ENCODE results near the gene CES5A. TPM values are rescaled to one million over a fixed set of nuclear protein-coding genes. Genes with fewer than 3 reads are reported as not detected.
A peak's percentile ranks its signal among the peaks of the same experiment; 100 is the strongest.
"Not testable (repeated sequence)": the region's sequence is repeated elsewhere in the genome, so short reads cannot be mapped to it uniquely, and the experiment has no call there.

CES5A gene
- polyA plus RNA-seq, 4 donors, result 0.03 to 0.37 (median 0.21) TPM; not detected in 1

DNA sequence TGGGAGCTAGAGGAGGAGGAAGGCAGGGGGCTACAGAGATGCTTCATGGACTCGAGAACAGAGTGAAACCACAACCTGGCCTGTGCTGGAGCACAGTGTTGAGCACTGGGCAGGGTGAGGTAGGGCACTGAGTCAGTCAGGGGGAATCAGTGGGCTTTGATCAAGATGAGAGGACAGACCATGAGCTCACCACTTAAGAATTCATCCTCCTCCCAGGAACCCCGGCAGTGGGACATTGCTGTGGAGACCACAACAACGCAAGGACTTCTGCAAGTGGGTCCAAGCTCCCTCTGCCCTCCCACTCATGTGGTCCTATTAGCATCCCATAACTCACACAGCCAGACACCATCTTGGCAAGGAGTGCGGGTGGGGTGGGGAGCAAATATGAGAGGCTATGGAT is 1.7 kb upstream of the CES5A start:
- no peak for DNase-seq (ENCODE audit: low read depth in 4 of 4, low spot score in 3 of 4)

DNA sequence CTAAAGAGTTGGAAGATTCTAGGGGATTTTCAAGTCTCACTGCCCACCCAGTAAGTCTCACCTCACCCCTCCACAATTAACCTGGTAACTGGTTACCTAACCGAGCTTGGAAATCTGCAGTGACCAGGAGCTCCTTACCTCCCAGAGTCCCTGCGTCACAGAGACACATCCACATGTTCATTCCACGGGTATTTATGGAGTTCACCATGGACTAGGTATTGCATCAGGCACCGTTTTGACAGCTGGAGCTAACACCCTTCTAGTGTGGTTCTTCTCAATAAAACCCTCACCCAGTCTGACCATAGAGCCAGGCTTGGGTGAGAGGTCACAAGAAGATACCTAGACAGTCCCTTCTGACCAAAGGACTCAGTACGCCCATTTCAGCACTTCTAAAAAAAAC is 2.1 kb downstream of the CES5A start:
- no peak for DNase-seq (ENCODE audit: low read depth in 4 of 4, low spot score in 3 of 4)

DNA sequence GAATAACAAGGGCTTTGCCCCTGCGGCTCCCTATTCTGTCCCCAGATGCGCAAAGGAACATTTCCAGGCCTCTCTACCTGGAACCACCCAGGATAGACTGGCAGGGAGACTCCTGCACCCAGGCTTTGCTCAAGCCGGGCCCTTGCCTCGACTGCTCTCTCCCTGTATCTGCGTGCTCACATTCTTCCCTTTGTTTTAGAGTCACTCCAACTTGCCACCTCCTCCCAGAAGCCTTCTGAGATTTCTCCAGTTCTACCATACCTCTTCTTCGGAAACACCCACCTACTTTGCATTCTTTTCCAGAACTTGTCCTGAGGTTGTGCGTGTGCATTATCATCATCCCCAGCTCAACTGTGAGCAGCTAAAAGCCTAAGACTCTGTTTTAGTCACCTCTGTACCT is 3.0 kb downstream of the CES5A start:
- DNase-seq (ENCODE audit: low read depth in 4 of 4, low spot score in 3 of 4), result no peak

DNA sequence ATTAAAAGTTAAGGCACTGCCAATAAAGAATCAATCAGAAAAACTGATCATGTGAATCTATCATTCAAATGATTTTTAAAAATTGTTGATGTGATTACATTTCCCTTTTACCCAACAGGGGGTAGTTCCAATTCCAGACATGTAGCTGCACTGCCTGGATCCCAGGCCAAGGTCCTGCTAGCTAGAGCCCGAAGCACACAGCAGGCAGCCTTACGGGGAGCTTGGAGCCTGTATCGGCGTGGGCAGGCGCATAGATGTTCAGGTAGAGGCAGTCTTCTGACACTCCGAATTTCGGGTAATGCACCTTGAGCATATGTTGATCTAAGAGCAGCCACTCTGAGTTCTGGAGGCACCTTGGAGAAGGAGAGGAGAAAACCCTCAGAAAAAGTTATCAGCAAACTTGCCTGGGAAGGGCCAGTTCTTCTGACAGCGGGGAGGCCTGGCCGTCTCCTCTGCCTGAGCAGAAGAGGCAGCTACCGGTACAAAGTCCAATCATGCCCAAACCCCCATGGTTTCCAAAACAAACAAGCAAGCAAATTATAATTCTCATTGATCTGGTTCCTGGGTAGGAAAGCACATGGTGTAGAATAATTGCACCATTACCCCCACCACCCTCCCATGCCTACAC is 3.6 kb downstream of the CES5A start:
- DNase-seq (ENCODE audit: low read depth in 4 of 4, low spot score in 3 of 4), result no peak

DNA sequence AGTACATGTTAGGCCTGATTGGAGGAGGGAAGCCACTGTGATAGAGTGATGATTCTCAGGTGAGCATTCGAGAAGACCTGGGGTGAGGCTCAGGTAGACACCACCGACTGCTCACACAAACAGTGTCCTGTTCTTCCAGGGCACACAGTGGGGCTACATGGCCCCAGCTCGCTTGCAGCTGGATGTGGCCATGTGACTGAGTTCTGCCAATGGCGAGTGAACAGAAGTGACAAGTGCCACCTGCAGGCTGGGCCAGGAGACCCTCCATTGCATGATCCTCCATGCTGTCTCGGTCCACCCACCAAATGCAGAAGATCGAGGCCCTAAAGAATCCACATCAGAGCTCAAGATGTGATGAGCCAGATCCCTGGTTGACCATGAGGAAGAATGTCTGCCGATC is 6.2 kb downstream of the CES5A start:
- DNase-seq (ENCODE audit: low read depth in 4 of 4, low spot score in 3 of 4), result no peak

DNA sequence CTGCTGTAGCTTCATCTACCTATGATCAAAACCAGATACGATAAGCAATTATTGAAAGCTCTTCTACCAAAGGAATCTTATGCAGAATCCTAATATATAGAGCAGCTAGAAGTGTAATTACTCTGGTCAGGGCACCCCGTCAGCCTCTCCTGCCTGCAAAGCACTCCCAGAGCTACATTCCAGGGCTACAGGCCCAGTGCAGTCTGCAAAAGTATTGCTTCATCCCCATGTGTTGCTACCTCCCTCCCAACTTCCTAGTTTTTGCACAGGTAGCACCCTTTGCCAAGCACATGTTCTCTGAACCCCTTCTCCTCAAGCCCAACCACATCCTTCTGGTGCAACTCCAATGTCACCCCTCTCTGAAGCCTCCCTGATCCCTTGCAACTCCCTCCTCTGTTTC is 7.0 kb downstream of the CES5A start:
- no peak for DNase-seq (ENCODE audit: low read depth in 4 of 4, low spot score in 3 of 4)

DNA sequence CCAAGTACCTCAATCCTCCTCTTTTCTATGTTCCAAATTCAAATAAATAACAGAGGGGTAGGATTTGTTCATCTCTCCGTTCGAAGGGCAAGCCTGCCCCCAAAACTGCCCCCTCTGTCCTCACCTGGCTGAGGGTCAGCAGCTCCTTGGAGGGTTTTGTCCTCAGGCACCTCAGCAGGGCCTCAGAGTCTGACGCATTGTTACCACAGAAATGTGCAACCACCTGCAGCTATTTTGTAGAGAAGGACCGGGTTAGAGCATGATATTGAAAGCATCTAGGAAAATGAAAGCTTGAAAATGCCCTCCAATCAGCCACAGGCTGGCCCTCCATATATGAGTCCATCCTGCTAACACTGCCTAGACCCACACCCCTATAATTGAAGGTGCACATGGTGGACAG is 13.9 kb downstream of the CES5A start:
- DNase-seq (ENCODE audit: low read depth in 4 of 4, low spot score in 3 of 4), result no peak

DNA sequence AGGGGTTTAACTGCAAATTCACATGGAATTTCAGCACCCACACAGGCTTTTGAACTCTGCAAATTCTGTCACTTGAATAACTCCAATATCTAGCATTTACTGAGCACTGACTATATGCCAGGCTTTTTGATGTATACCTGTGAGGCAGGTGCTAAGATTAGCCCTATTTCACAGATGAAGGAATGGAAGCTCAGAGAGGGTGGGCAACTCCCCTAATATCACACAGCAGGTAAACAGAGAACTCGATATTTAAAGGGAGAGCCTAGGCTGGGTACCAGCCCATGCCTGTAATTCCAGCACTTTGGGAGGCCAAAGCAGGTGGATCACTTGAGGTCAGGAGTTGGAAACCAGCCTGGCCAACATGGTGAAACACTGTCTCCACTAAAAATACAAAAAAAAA is 17.5 kb downstream of the CES5A start:
- not testable (repeated sequence) for DNase-seq (ENCODE audit: low read depth in 4 of 4, low spot score in 3 of 4)

DNA sequence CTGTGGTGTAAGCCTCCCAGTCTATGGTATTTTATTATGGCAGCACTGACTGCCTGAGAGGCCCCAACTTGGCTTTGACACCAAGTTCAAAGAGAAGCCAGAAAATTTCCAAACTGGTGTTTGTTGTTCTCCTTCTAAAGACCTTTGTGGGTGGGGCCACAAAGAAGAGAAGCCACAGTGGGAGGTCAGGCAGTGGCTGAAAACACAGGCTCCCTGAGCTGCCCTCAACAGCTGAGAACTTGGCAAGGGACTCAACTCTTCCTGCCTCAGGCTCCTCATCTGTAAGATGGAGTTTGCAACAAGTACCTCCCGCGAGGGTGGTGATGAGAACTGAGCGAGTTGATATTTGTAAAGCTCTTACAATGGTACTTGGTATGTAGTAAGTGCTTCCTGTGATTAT is 18.2 kb downstream of the CES5A start:
- DNase-seq (ENCODE audit: low read depth in 4 of 4, low spot score in 3 of 4), result no peak

DNA sequence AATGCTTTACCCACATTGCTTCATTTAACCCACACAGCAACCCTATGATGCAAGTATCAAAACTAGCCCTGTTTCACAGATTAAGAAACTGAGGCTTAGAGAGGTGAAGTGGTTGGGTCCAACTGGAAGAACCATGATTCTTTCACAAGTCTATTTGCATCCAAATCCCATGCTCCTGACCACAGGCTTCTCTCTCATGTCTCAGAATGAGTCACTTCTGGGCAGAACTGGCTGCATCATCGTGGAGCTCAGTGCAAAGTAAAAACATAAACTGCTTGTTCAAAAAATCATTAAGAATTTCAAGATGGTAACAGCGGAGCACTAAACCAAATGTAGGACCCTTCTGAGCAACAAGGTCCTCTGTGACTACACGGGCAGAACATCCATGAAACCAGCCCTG is 22.1 kb downstream of the CES5A start:
- no peak for DNase-seq (ENCODE audit: low read depth in 4 of 4, low spot score in 3 of 4)

DNA sequence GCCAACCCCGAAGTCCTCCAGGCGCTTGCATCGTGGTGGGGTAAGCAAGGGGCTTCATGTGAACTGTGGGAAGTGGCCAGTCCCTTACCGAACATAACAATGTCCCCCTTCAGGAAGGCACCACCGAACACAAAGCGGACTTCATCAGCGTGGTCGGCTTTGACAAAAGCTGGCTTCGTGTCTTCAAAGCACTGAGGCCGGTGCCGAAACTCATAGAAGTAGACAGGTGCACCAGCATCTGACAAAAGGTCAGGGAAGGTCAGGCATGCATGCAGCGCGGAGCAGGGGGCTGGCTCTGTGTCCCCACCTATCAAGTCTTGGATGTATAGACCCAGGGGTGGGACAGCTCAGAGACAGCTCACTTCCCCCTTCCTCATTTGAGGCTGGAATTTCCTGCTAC is 25.6 kb downstream of the CES5A start:
- no peak for DNase-seq (ENCODE audit: low read depth in 4 of 4, low spot score in 3 of 4)

DNA sequence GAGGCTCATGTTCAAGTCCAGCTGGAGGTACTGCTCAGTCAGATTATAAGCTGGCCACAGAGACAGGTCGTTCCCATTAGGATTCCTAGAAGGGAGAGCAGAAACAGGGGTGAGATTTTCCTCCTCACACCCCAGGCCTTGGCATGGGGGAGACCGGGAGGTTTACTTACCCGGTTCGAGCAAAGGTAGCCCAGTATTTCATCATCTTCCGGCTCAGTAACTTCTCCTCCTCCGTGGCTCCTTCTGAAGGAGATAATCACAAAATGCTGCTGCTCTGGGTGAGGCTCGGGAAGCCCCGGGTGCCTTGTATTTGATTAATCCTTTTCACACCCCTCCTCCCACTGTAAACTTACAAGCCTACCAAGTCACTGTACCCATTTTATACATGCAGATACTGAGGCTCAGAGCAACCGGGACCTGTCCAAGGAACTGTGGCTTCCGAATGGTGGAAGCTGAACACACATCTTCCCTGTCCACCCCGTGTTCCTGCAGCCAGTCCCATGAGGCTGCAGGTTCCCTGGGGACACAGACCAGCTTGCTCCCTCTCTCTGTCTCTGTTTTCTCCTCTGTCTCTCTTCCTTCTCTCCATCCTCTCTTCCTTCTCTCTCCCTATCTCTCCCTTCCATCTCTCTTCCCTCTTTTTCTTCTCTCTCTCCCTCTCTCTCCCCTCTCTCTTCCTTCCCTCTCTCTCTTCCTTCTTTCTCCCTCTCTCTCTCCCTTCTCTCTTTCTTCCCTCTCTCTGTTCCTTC is 28.4 kb downstream of the CES5A start:
- no peak for DNase-seq (ENCODE audit: low read depth in 4 of 4, low spot score in 3 of 4)

DNA sequence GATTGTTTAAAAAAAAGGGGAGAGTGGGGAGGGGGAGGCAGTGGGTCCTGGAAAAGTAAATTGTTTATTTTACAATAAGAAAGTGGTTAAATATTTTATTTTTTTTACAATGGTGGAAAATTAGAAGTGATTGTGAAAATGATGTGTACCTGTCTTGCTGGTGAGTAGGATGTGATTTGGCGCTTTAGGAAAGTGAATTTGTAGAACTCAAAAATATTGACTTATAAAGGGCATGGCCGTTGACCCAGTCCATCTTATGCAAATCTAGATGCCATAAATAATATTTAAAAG is 32.1 kb downstream of the CES5A start:
- no peak for DNase-seq (ENCODE audit: low read depth in 4 of 4, low spot score in 3 of 4)

DNA sequence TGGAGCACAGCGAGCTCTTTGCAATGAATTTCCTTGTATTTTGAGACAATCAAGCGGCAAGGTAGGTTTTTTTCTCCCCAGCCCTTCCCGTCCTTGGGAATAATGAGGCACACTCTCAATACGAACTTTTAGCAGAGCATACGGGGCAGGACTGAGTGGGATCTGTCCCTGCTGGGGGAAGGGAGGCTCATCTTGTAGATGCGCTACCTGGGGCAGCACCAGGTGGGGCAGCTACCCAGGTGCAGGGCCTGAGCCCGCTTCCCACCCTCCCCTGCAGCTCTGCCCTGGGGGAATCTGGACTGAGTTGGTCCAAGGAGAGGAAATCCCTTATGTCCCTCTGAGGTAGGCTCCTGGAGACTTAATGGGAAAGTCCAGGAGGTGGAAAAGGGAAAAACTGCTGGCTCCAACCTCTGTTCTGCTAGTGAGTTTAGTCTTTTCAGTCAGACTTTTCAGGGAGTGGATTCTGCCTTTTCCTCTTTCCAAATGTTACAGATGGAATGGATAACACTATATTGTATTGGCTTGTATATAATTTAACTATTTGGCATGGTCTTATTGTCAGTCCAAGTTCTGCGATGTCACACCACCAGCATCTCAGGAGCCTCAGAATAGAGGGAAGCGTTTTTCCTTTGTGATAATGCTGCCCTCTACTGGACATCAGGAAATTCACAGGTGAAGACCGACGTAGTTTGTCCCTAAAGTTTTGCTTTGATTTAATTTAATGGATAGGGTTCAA is 32.6 kb downstream of the CES5A start:
- DNase-seq (ENCODE audit: low read depth in 4 of 4, low spot score in 3 of 4), result peak; percentile 13 to 25 (median 14)

DNA sequence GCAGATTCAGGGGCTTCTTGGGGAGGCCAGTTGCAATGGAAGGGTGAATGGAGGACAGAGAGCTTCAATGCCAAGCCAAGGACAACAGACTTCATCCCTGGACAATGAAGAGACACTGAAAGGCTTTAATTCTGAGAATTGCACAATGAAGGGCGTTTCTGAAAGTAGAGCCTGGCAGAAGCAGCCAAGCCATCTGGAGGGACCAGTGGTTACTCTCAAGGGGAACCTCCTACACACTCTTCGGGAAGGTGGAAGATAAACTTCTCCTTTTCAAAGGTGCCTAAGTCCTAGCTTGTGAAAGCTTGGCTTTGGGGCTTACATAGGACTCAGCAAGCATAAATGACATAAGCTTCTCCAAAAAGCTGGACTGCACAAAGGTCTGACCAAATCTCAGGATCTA is 36.1 kb downstream of the CES5A start:
- DNase-seq (ENCODE audit: low read depth in 4 of 4, low spot score in 3 of 4), result no peak

DNA sequence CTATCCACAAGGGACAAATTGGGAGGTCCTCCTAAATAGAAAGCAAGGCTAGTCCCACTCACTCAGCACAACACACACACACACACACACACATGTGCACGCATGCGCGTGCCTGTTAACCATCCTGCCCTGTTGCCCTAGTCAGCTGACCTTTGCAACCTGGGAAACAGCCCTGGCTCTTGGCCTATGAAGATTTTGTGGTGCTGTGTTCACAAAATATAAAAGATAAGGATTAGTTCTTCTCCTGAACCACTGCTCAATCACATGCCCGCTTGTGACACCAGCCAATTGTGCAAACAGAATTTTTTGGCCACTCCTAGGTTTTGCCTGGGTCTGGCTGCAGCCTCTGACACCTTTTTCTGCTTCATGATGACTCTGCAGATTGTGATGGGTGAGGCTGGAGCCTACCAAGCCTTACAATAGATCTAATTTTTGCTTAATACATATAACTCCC is 39.0 kb downstream of the CES5A start:
- no peak for DNase-seq (ENCODE audit: low read depth in 4 of 4, low spot score in 3 of 4)

DNA sequence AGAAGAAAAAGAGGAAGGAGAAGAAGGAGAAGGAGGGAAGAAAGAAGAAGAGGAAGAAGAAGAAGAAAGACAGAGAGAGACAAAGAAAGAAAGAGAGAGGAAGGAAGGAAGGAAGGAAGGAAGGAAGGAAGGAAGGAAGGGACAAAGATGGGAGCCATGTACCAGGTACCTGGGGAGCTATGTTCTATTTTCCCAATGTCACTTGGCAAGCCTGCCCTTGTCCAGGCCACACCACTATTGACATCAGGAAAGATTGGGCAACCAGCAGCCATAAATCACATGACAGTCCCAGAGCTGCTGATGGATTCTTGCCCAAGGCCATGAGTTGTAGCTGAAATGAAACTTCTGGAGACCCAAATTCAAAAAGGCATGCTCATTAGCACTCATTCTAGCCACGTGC is 39.6 kb downstream of the CES5A start:
- no peak for DNase-seq (ENCODE audit: low read depth in 4 of 4, low spot score in 3 of 4)

DNA sequence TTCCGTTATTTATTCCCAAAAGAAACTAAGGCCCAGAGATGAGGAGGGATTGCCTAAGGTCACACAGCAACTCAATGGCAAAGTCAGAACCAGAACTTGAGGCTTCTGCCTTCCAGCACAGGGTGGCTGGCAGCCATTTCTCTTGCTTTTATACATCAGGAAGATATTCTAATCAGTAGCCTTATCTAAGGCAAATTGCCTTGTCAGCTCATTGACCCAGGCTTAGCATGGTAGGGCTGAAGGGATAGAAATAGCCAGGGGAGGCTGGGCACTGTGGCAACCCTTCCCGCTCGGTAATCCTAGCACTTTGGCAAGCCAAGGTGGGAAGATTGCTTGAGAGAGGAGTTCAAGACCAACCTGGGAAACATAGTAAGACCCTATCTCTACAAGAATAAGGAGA is 40.0 kb downstream of the CES5A start:
- not testable (repeated sequence) for DNase-seq (ENCODE audit: low read depth in 4 of 4, low spot score in 3 of 4)

DNA sequence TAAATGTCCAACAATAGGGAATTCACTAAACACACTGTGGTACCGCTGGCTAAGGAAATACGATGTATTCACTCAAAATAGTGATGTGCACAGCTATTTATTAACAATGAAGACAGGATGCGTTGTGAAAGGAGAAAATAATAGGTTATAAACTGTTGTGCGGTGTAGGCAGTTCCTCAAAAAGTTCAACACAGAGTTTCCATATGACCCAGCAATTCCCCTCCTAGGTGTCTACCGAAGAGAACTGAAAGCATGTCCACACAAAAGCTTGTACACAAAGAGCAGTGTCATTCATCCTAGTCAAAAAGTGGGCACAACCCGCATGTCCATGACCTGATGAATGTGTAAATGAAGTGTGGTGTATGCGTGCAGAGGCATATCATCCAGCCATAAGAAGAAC is 41.1 kb downstream of the CES5A start:
- no peak for DNase-seq (ENCODE audit: low read depth in 4 of 4, low spot score in 3 of 4)

DNA sequence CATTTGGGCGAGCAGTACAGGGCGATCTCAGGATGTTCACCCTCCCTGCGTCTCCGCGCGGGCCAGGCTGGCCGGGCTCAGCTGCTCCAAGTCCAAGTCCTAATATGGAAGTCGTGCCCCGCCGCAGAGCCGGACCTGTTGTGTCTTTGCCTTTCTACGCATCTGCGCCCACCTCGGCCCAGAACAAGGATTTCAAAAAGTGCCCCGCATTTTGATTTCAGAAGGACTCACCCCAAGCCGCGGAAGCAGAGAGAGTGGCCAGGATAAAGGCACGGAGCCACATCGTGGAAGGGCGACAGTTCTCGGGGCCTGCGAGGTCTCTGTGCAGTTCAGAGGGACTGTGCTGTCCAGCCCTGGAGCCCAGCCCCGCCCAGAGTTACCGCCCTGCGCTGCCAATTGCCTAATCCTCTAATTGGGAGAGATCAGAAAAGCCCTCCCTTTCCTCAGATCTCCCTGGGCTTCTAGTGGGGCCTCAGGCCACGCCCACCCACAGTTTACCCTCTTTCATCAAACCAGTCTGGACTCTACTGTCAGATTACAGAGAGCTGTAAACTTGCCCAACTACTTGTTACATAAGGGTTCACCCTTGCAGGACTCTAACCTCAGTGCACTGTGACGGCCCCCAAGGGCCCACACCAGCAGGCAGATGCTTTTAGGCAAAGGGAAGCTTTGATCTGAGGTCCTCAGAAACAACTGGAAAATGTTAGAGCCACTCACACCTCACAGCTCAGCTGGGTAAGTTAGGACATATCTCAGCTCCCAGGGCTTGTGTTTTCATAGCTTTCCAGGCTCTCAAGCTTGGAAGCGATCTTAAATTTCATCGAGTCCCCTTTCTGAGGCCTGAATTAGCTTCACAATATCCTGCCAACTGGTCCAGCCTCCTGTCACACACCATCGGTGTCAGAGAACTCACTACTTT is 42.1 kb downstream of the CES5A start, which contains the start of gene CES1:
Gene CES1, minus strand, starts transcription at position 324 of the 919 bp plus-strand sequence. Its CDS starts 41 bp downstream, at position 283.
- peak in 1 of 4 donors; percentile 13 for DNase-seq (ENCODE audit: low read depth in 4 of 4, low spot score in 3 of 4)

DNA sequence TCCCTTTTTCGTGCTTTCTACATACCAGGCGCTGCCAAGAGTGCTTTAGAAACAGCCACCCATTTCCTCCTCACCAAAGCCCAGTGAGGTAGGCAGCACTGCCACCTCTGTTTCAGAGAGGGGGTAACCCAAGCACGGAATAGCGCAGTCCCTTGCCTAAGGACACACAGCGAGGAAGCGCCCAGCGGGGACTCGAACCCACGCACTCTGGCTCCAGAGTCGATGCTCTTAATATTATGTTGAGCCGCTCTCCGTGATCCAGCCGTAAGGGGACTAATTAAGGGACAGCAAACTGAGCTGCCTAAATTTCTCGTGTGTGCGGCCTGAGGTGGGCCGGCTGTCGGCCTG is 42.8 kb downstream of the CES5A start:
- no peak for DNase-seq (ENCODE audit: low read depth in 4 of 4, low spot score in 3 of 4)

All from right renal pelvis (tissue), 4 donors.